HCT116 (cell line): ENCODE measurements around the gene ECEL1. TPM values are rescaled to one million over a fixed set of nuclear protein-coding genes. Genes with fewer than 3 reads are reported as not detected.

Experiments
- ATAC-seq: fragments of 200-7000 bp; cut with Tn5 transposase; 2 replicates; pipeline ENCODE4 v1.9.1; 2020; ENCODE audit warnings: mild to moderate bottlenecking, moderate library complexity
- BruUV-seq: library from RNA; stranded (reverse); fragments of 400-500 nt; replicated peaks from 2 replicates; lab custom pipeline; 2021; lab: Mats Ljungman, UMichigan
- CTCF ChIA-PET: fragments of 300-600 bp; sonication (Branson Sonifier 250); formaldehyde crosslinking; loops from one replicate; lab custom pipeline; 2021; ENCODE audit warnings: antibody characterized with exemption; lab: Charles Lee
- POLR2A ChIA-PET: fragments of 300-600, 350-600 bp; sonication (Branson Sonifier 250); formaldehyde crosslinking; loops from one replicate; lab custom pipeline; 2021; ENCODE audit warnings: antibody characterized with exemption; lab: Charles Lee
- RAD21 ChIA-PET, 2 experiments: fragments of 300-600 bp; sonication (Branson Sonifier 250); formaldehyde crosslinking; loops; one replicate each; lab custom pipeline; 2023; ENCODE audit warnings: low total read pairs in 2 of 2; ENCODE audit not compliant: uncharacterized antibody in 2 of 2, unreplicated experiment in 2 of 2, low non-redundant PET in 1 of 2; lab: Charles Lee
- DNase-seq: peaks from one replicate; pipeline ENCODE4 v3.0.0-alpha.2; 2010; ENCODE audit warnings: low read depth, low spot score
- H2AFZ ChIP-seq: fragments of 200-600 bp; shearing (Covaris generic), sonication (generic); 2 replicates; pipeline ENCODE4 v1.6.1; 2017; ENCODE audit warnings: low read depth, mixed run types, mixed read lengths, antibody characterized with exemption, low read length; ENCODE audit not compliant: poor library complexity, severe bottlenecking
- H3K27ac ChIP-seq: 2 replicates; pipeline ENCODE4 v1.5.1; 2012; ENCODE audit warnings: low read depth, low read length
- H3K27me3 ChIP-seq: fragments of 200-600 bp; sonication (generic); 2 replicates; pipeline ENCODE4 v1.6.1; 2016; ENCODE audit warnings: mixed run types, low read length, mixed read lengths; ENCODE audit not compliant: insufficient read depth
- H3K36me3 ChIP-seq, 2 experiments: fragments of 200-500 bp in 1 of 2; fragments of 200-600 bp in 1 of 2; sonication (Bioruptor generic) in 1 of 2; sonication (generic) in 1 of 2; 2 replicates each; pipeline versions ENCODE4 v1.5.1 to v1.6.1; 2014 to 2016; ENCODE audit warnings: low read length in 2 of 2, inconsistent platforms in 1 of 2, mixed read lengths in 1 of 2, mixed run types in 1 of 2; ENCODE audit not compliant: insufficient read depth in 2 of 2, control insufficient read depth in 1 of 2
- H3K4me1 ChIP-seq, 2 experiments: fragments of 200-600 bp in 1 of 2; sonication (generic) in 1 of 2; 2 replicates each; pipeline versions ENCODE4 v1.5.1 to v1.6.1; 2012 to 2017; ENCODE audit warnings: low read length in 2 of 2, inconsistent platforms in 1 of 2, mild to moderate bottlenecking in 1 of 2, mixed read lengths in 1 of 2, mixed run types in 1 of 2, moderate library complexity in 1 of 2; ENCODE audit not compliant: insufficient read depth in 2 of 2, control insufficient read depth in 1 of 2
- H3K4me2 ChIP-seq: fragments of 200-600 bp; sonication (generic); 2 replicates; pipeline ENCODE4 v1.6.1; 2017; ENCODE audit warnings: mixed run types, low read length, mixed read lengths
- H3K4me3 ChIP-seq, 2 experiments: fragments of 200-600 bp in 1 of 2; sonication (generic) in 1 of 2; replicated peaks in 1 of 2; 2 replicates each; pipeline ENCODE4 v1.5.1; 2011 to 2016; ENCODE audit warnings: low read length in 2 of 2, control low read depth in 1 of 2, low read depth in 1 of 2, mild to moderate bottlenecking in 1 of 2, mixed read lengths in 1 of 2, mixed run types in 1 of 2
- H3K79me2 ChIP-seq: fragments of 200-600 bp; sonication (generic); 2 replicates; pipeline ENCODE4 v1.6.1; 2017; ENCODE audit warnings: mild to moderate bottlenecking, mixed run types, low read length, moderate library complexity, mixed read lengths; ENCODE audit not compliant: insufficient read depth
- H3K9ac ChIP-seq: fragments of 200-600 bp; sonication (generic); 2 replicates; pipeline ENCODE4 v1.6.1; 2016; ENCODE audit warnings: low read length, mixed read lengths
- H3K9me2 ChIP-seq: fragments of 200-600 bp; sonication (generic), shearing (Covaris generic); 2 replicates; pipeline ENCODE4 v1.6.1; 2017; ENCODE audit warnings: mixed run types, mild to moderate bottlenecking, moderate library complexity; ENCODE audit not compliant: insufficient read depth
- H3K9me3 ChIP-seq, 2 experiments: fragments of 200-500 bp in 1 of 2; fragments of 200-600 bp in 1 of 2; sonication (Bioruptor generic) in 1 of 2; sonication (generic) in 1 of 2; 2 replicates each; pipeline ENCODE4 v1.6.1; 2014 to 2017; ENCODE audit warnings: low read length in 2 of 2, mixed read lengths in 2 of 2, inconsistent platforms in 1 of 2, low read depth in 1 of 2, mild to moderate bottlenecking in 1 of 2, mixed run types in 1 of 2, moderate library complexity in 1 of 2; ENCODE audit not compliant: control insufficient read depth in 1 of 2, insufficient read depth in 1 of 2
- H4K20me1 ChIP-seq: fragments of 200-600 bp; sonication (generic), shearing (Covaris generic); 2 replicates; pipeline ENCODE4 v1.6.1; 2017; ENCODE audit warnings: mixed run types, mild to moderate bottlenecking, moderate library complexity; ENCODE audit not compliant: insufficient read depth
- ELF1 ChIP-seq: IDR thresholded peaks from 2 replicates; pipeline ENCODE4 v1.6.1; 2012; ENCODE audit warnings: low read depth, borderline replicate concordance
- EZH2 ChIP-seq: fragments of 200-600 bp; sonication (generic); IDR thresholded peaks from 2 replicates; pipeline ENCODE4 v1.6.1; 2017; ENCODE audit warnings: antibody characterized with exemption, mixed run types
- MAX ChIP-seq: IDR thresholded peaks from 2 replicates; pipeline ENCODE4 v1.6.1; 2012
- POLR2AphosphoS5 ChIP-seq: IDR thresholded peaks from 2 replicates; pipeline ENCODE4 v1.6.1; 2011; ENCODE audit warnings: mild to moderate bottlenecking, low read depth, low read length, moderate library complexity
- REST ChIP-seq: IDR thresholded peaks from 2 replicates; pipeline ENCODE4 v1.6.1; 2012; ENCODE audit warnings: low read depth
- SIN3A ChIP-seq: IDR thresholded peaks from 2 replicates; pipeline ENCODE4 v1.6.1; 2012; ENCODE audit warnings: low read depth
- ZBTB33 ChIP-seq: IDR thresholded peaks from 2 replicates; pipeline ENCODE4 v1.6.1; 2011; ENCODE audit warnings: mild to moderate bottlenecking, low read length, moderate library complexity; ENCODE audit not compliant: insufficient replicate concordance; ENCODE audit errors: extremely low read depth
- ZFX ChIP-seq: fragments of 450-650 bp; IDR thresholded peaks from 2 replicates; pipeline ENCODE4 v1.6.1; 2017
- intact Hi-C: fragments of 100-400 bp; cut with micrococcal nuclease; formaldehyde crosslinking; loops from 2 replicates; pipeline ENCODE4 v1.10.0; 2022
- total RNA-seq: library from RNA; stranded (reverse); gene quantifications from one replicate; pipeline ENCODE4 v1.2.1, GENCODE V29; 2021; ENCODE audit not compliant: unreplicated experiment

The ECEL1 gene
- total RNA-seq, 1 experiment from 2014 or later = not detected

- intact Hi-C loops = loop anchor here (10.0 kb wide), 1 partner anchor 176 kb away; no protein-coding TSS in a partner anchor
- TF ChIP-seq ZFX (no peak), EZH2 (no peak), SIN3A (no peak), REST (no peak), POLR2AphosphoS5 (no peak), ELF1 (no peak), MAX (no peak), ZBTB33 (no peak)
These were observed 32.9 kb upstream of the ECEL1 start for GRCh38 chr2:232520489-232520888.

More at GRCh38 chr2:232520489-232520888, 32.9 kb upstream of the ECEL1 start:
- no TSS peak for BruUV-seq
- no peak overlapping the region for H3K4me3 ChIP-seq
- no peaks in the 10 kb centered on the region for H3K9me2 ChIP-seq
- H4K20me1 ChIP-seq = no peaks in the 10 kb centered on the region
- H2AFZ ChIP-seq = no peak overlapping the region
- ChIA-PET POLR2A (no interaction called here), RAD21 (interaction anchor here in 1 of 2 experiments (1.1 kb wide), 1 partner anchor 74 kb away, joined by 3 read pairs; no protein-coding TSS in a partner anchor), CTCF (interaction anchor here (1.0 kb wide), 1 partner anchor 74 kb away, joined by 3 read pairs; no protein-coding TSS in a partner anchor)
- no peaks in the 10 kb centered on the region for H3K27me3 ChIP-seq
- no peaks in the 10 kb centered on the region for H3K79me2 ChIP-seq
- no peaks in the 10 kb centered on the region for H3K36me3 ChIP-seq
- DNase-seq = no peak
- no peaks in the 10 kb centered on the region for H3K9me3 ChIP-seq
- no peak overlapping the region for H3K9ac ChIP-seq
- H3K27ac ChIP-seq = no peak overlapping the region
- ATAC-seq = no peak
- no peak overlapping the region for H3K4me2 ChIP-seq
- H3K4me1 ChIP-seq = peaks cover 0 to 6% of the 10 kb centered on the region in 2 experiments; a peak in 1 of 4 replicates
